Fibroblast of lung (primary cell): ENCODE data around the gene MOV10. TPM values are rescaled to one million over a fixed set of nuclear protein-coding genes. Genes with fewer than 3 reads are reported as not detected.
A peak's percentile ranks its signal among the peaks of the same experiment; 100 is the strongest.

Experiments used
- DNase-seq, 2 donors: peaks; one replicate each; pipeline versions ENCODE4 v3.0.0 to v3.0.0-alpha.2; 2010; ENCODE audit warnings: low read depth in 2 of 2
- H2AFZ ChIP-seq: 2 replicates; pipeline ENCODE4 v1.5.1; 2012; ENCODE audit warnings: low read length, control low read depth, inconsistent platforms
- H3K27ac ChIP-seq: 2 replicates; pipeline ENCODE4 v1.5.1; 2011; ENCODE audit warnings: low read length, control low read depth; ENCODE audit not compliant: insufficient read depth
- H3K27me3 ChIP-seq: 2 replicates; pipeline ENCODE4 v1.5.1; 2011; ENCODE audit warnings: mild to moderate bottlenecking, low read length; ENCODE audit not compliant: control insufficient read depth, insufficient read depth
- H3K36me3 ChIP-seq: 2 replicates; pipeline ENCODE4 v1.5.1; 2011; ENCODE audit warnings: low read length; ENCODE audit not compliant: control insufficient read depth, insufficient read depth
- H3K4me1 ChIP-seq: 2 replicates; pipeline ENCODE4 v1.5.1; 2011; ENCODE audit warnings: low read length; ENCODE audit not compliant: control insufficient read depth, insufficient read depth; ENCODE audit errors: extremely low read depth
- H3K4me2 ChIP-seq: 2 replicates; pipeline ENCODE4 v1.5.1; 2011; ENCODE audit warnings: low read length, control low read depth; ENCODE audit not compliant: insufficient read depth; ENCODE audit errors: extremely low read depth
- H3K4me3 ChIP-seq, 4 experiments: fragments of 200-600 bp in 1 of 4; sonication (generic) in 1 of 4; replicated peaks in 1 of 4; 2 replicates each; pipeline ENCODE4 v1.5.1; 2011 to 2016; ENCODE audit warnings: low read length in 4 of 4, low read depth in 3 of 4, mild to moderate bottlenecking in 3 of 4, control low read depth in 2 of 4, inconsistent platforms in 1 of 4, mixed read lengths in 1 of 4; ENCODE audit not compliant: insufficient read depth in 1 of 4; ENCODE audit errors: control extremely low read depth in 1 of 4
- H3K79me2 ChIP-seq: 2 replicates; pipeline ENCODE4 v1.5.1; 2012; ENCODE audit warnings: mild to moderate bottlenecking, low read length, inconsistent platforms; ENCODE audit not compliant: control insufficient read depth, insufficient read depth
- H3K9ac ChIP-seq: 2 replicates; pipeline ENCODE4 v1.5.1; 2011; ENCODE audit warnings: mild to moderate bottlenecking, low read length, control low read depth; ENCODE audit not compliant: insufficient read depth
- H3K9me3 ChIP-seq: 2 replicates; pipeline ENCODE4 v1.5.1; 2012; ENCODE audit warnings: low read depth, low read length; ENCODE audit not compliant: control insufficient read depth, insufficient read depth
- H4K20me1 ChIP-seq: 2 replicates; pipeline ENCODE4 v1.5.1; 2011; ENCODE audit warnings: low read length; ENCODE audit not compliant: control insufficient read depth, insufficient read depth; ENCODE audit errors: extremely low read depth
- CTCF ChIP-seq, 2 donors: IDR thresholded peaks in 1 of 2; conservative IDR thresholded peaks in 1 of 2; 1 replicate in 1 of 2; 2 replicates in 1 of 2; pipeline ENCODE4 v1.5.1; 2011 to 2012; ENCODE audit warnings: low read length in 2 of 2, control low read depth in 1 of 2, inconsistent platforms in 1 of 2, low read depth in 1 of 2, mild to moderate bottlenecking in 1 of 2
- EZH2 ChIP-seq: IDR thresholded peaks from 2 replicates; pipeline ENCODE4 v1.5.1; 2012; ENCODE audit warnings: low read length, control low read depth, mild to moderate bottlenecking; ENCODE audit errors: missing control alignments
- polyA plus RNA-seq, 2 donors: library from polyadenylated mRNA; depleted of rRNA in 1 of 2; stranded (reverse) in 1 of 2; unstranded in 1 of 2; fragments of >200 nt; gene quantifications; 2 replicates each; pipeline ENCODE4 v1.2.1, GENCODE V29; 2011 to 2012; ENCODE audit warnings: missing spikeins in 1 of 2
- total RNA-seq: library from RNA; depleted of rRNA; stranded (reverse); fragments of >200 nt; gene quantifications from 2 replicates; pipeline ENCODE4 v1.2.1, GENCODE V29; 2014

MOV10 gene
- total and polyA plus RNA-seq, 2 donors (not counting 1 experiment from before 2014, with no cell fraction given), result 39.6 to 42.9 TPM

GRCh38 chr1:112643080-112643479 lies 31.4 kb upstream of the MOV10 start:
- no peak overlapping the region for H3K27ac ChIP-seq
- no peak overlapping the region for H3K4me3 ChIP-seq
- TF ChIP-seq EZH2 (no peak), CTCF (conservative IDR thresholded peaks at IDR 0.05 in 1 of 2, IDR thresholded peaks at IDR 0.05 in 1 of 2; ENCODE audit: low read depth in 1 of 2, low read length in 2 of 2) (no peak)
- H3K36me3 ChIP-seq, result no peaks in the 10 kb centered on the region
- H4K20me1 ChIP-seq, result peaks cover 2% of the 10 kb centered on the region
- H2AFZ ChIP-seq, result no peak overlapping the region
- no peaks in the 10 kb centered on the region for H3K9me3 ChIP-seq
- no peak for DNase-seq
- H3K9ac ChIP-seq, result no peak overlapping the region
- no peaks in the 10 kb centered on the region for H3K27me3 ChIP-seq
- H3K4me1 ChIP-seq, result no peaks in the 10 kb centered on the region
- H3K79me2 ChIP-seq, result peaks cover 79% of the 10 kb centered on the region
- H3K4me2 ChIP-seq, result no peak overlapping the region

GRCh38 chr1:112646225-112646624 lies 28.2 kb upstream of the MOV10 start:
- Histone ChIP-seq H3K36me3 (no peaks in the 10 kb centered on the region), H3K4me1 (no peaks in the 10 kb centered on the region), H3K79me2 (peaks cover 77% of the 10 kb centered on the region), H3K9ac (no peak overlapping the region), H2AFZ (no peak overlapping the region), H3K9me3 (no peaks in the 10 kb centered on the region), H3K27ac (no peak overlapping the region), H3K4me2 (no peak overlapping the region), H4K20me1 (no peaks in the 10 kb centered on the region), H3K4me3 (no peak overlapping the region), H3K27me3 (no peaks in the 10 kb centered on the region)
- DNase-seq, result no peak
- TF ChIP-seq CTCF (conservative IDR thresholded peaks at IDR 0.05 in 1 of 2, IDR thresholded peaks at IDR 0.05 in 1 of 2; ENCODE audit: low read depth in 1 of 2, low read length in 2 of 2), result no peak
- no peak for TF ChIP-seq EZH2

GRCh38 chr1:112651205-112651604 lies 23.3 kb upstream of the MOV10 start:
- Histone ChIP-seq H3K27ac (no peak overlapping the region), H3K27me3 (no peaks in the 10 kb centered on the region), H3K9me3 (no peaks in the 10 kb centered on the region), H3K79me2 (peaks cover 29% of the 10 kb centered on the region), H3K4me3 (no peak overlapping the region), H4K20me1 (no peaks in the 10 kb centered on the region), H3K36me3 (no peaks in the 10 kb centered on the region), H3K4me2 (no peak overlapping the region), H3K9ac (no peak overlapping the region), H2AFZ (no peak overlapping the region), H3K4me1 (no peaks in the 10 kb centered on the region)
- peak in 1 of 2 donors; percentile 32 for DNase-seq
- TF ChIP-seq CTCF (conservative IDR thresholded peaks at IDR 0.05 in 1 of 2, IDR thresholded peaks at IDR 0.05 in 1 of 2; ENCODE audit: low read depth in 1 of 2, low read length in 2 of 2) (no peak), EZH2 (no peak)
